Karpas-422 (cell line): ENCODE measurements around the gene NUDT17. TPM values are rescaled to one million over a fixed set of nuclear protein-coding genes. Genes with fewer than 3 reads are reported as not detected.

ENCODE experiments used
- DNase-seq: peaks from one replicate; pipeline ENCODE4 v3.0.0-alpha.2; 2015
- H2AFZ ChIP-seq: fragments of 200-600 bp; sonication (generic); 2 replicates; pipeline ENCODE4 v1.6.1; 2014; ENCODE audit warnings: antibody characterized with exemption, low read length, mixed read lengths
- H3K27ac ChIP-seq: fragments of 200-600 bp; sonication (generic); 2 replicates; pipeline ENCODE4 v1.5.1; 2014; ENCODE audit warnings: mild to moderate bottlenecking, low read length, moderate library complexity
- H3K27me3 ChIP-seq: fragments of 200-600 bp; sonication (generic); 2 replicates; pipeline ENCODE4 v1.6.1; 2014; ENCODE audit warnings: low read length, mixed read lengths
- H3K36me3 ChIP-seq: fragments of 200-600 bp; sonication (generic); 2 replicates; pipeline ENCODE4 v1.6.1; 2014; ENCODE audit warnings: low read length, mixed read lengths; ENCODE audit not compliant: insufficient read depth
- H3K4me1 ChIP-seq: fragments of 200-600 bp; sonication (generic); 2 replicates; pipeline ENCODE4 v1.6.1; 2014; ENCODE audit warnings: mild to moderate bottlenecking, low read length, mixed read lengths
- H3K4me2 ChIP-seq: fragments of 200-600 bp; sonication (generic); 2 replicates; pipeline ENCODE4 v1.6.1; 2014; ENCODE audit warnings: low read length, low read depth, mild to moderate bottlenecking; ENCODE audit not compliant: poor library complexity, severe bottlenecking
- H3K4me3 ChIP-seq: fragments of 200-600 bp; sonication (generic); 2 replicates; pipeline ENCODE4 v1.5.1; 2014; ENCODE audit warnings: mild to moderate bottlenecking, antibody characterized with exemption, low read length, mixed read lengths
- H3K79me2 ChIP-seq: fragments of 200-600 bp; sonication (generic); 2 replicates; pipeline ENCODE4 v1.6.1; 2014; ENCODE audit warnings: mild to moderate bottlenecking, low read length, mixed read lengths
- H3K9ac ChIP-seq: fragments of 200-600 bp; sonication (generic); 2 replicates; pipeline ENCODE4 v1.6.0; 2014; ENCODE audit warnings: low read length
- H3K9me2 ChIP-seq: fragments of 200-600 bp; sonication (generic), shearing (Covaris generic); replicated peaks from 2 replicates; pipeline ENCODE4 v1.6.0; 2014; ENCODE audit warnings: mild to moderate bottlenecking, low read length, moderate library complexity; ENCODE audit not compliant: insufficient read depth
- H3K9me3 ChIP-seq: fragments of 300-700, 200-600 bp; sonication (generic); 2 replicates; pipeline ENCODE4 v1.6.1; 2014; ENCODE audit warnings: low read length, mixed read lengths
- H4K20me1 ChIP-seq: fragments of 200-600 bp; sonication (generic); 2 replicates; pipeline ENCODE4 v1.6.1; 2014; ENCODE audit warnings: mild to moderate bottlenecking, antibody characterized with exemption, low read length, low read depth; ENCODE audit not compliant: insufficient read depth
- total RNA-seq: library from RNA; depleted of rRNA; stranded (reverse); fragments of >200 nt; shearing (Covaris generic); gene quantifications from 2 replicates; pipeline ENCODE4 v1.2.3, GENCODE V29; 2014; ENCODE audit warnings: low replicate concordance

Gene NUDT17
- total RNA-seq, 1 experiment from 2014 or later, result 2.9 TPM

DNA sequence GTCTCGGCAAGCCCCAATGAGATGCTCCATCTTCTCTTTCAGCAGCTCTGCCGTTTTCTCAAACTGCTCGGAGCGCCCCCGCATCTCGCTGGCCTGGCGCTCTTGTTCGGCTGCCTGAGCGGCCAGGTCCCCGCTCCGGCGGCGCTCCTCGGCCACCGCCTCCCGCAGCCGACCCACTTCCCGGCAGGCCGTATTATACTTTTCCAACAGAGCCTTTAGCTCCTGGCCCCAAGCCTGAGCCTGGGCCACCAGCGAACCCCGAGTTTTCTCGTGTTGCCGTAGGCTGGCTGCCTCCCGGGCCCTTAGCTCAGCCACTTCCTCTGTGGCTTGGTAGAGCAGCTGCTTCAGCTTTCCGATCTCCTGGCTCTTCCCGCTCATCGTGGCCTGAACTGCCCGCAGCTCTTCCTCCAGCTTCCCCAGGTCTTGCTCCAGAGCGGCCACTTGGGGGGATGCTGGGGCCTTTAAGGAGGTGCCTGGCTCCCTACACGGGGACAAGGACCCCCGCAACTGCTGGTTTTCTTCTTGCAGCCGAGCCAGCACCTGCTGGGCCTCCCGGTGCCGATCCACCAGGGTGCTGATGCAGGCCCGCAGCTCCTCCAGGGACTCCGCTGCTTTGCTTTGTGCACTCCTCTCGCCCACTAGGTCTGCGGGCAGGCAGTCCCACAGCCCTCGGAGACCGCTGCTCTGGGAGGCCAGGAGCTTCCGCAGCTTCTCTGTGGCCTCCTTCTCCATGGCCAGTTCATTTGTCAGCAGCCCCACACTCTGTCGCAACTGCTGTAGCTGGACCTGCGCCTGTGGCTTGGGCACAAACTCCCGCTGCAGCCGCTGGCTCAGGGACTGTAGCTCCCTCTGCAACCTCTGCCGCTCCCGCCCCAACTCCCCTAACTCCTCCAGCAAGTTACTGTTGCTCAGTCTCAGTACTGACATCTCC lies 26.8 kb downstream of the NUDT17 start:
- DNase-seq, result no peak
- Histone ChIP-seq H2AFZ (peak overlapping the region; percentile 94), H3K9me2 (no peaks in the 10 kb centered on the region), H3K27me3 (no peaks in the 10 kb centered on the region), H3K4me1 (peaks cover 7% of the 10 kb centered on the region), H3K4me2 (peak overlapping the region; percentile 76), H3K27ac (no peak overlapping the region), H3K4me3 (peak overlapping the region; percentile 59; the same call in 1 of the 2 replicates), H3K36me3 (no peaks in the 10 kb centered on the region), H4K20me1 (no peaks in the 10 kb centered on the region), H3K9me3 (no peaks in the 10 kb centered on the region), H3K9ac (peak overlapping the region; percentile 66), H3K79me2 (no peaks in the 10 kb centered on the region)

DNA sequence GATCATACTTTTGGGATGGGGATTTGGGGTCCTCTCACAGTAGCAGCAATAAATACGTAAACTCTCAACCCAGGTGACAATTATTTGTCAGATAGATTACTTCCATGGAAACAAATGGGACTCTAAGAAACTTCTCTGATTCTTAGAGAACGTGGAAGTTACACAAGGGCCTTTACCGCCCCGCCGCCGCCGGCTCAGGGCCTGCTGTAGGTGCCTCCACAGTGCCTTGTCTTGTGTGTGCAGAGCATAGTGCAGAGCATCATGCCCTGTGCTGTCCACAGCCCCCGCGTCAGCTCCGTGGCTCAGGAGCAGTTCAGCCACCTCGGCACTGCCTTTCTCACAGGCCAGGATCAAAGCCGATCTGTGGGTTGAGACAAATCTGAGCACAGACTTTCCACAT lies 29.2 kb downstream of the NUDT17 start:
- H3K4me3 ChIP-seq, result no peak overlapping the region
- peaks cover 7% of the 10 kb centered on the region for H3K4me1 ChIP-seq
- H2AFZ ChIP-seq, result no peak overlapping the region
- H3K27ac ChIP-seq, result no peak overlapping the region
- no peaks in the 10 kb centered on the region for H3K36me3 ChIP-seq
- no peak for DNase-seq
- H4K20me1 ChIP-seq, result no peaks in the 10 kb centered on the region
- H3K27me3 ChIP-seq, result no peaks in the 10 kb centered on the region
- no peak overlapping the region for H3K9ac ChIP-seq
- no peaks in the 10 kb centered on the region for H3K9me3 ChIP-seq
- no peaks in the 10 kb centered on the region for H3K79me2 ChIP-seq
- no peak overlapping the region for H3K4me2 ChIP-seq
- no peaks in the 10 kb centered on the region for H3K9me2 ChIP-seq

DNA sequence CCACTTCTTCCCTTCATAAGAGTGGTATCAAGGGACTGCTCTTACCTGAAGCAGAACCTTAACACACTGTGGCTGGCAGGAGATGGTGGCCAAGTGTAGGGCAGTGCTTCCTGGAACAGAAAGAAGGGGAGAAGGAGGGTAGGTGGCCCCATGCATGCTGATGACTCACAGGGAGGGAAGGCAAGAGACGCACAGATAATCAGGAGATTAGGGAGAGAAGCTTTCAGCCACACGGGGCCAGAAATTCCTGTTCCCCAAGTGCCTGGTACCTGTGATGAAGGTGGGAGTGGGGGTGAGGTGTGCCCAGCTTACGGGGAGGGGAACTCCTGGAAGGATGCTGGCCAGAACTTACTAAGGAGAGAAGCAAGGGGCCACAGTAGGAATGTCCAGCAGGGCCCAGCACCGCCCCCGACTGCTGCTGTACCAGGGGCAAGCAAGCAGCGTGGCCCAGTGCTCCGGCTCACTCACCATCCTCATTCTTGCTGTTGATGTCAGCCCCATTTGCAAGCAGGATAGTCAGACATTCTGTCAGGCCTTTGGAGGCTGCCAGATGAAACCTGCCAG lies 32.6 kb downstream of the NUDT17 start:
- DNase-seq, result no peak
- H2AFZ ChIP-seq, result no peak overlapping the region
- H3K27me3 ChIP-seq, result no peaks in the 10 kb centered on the region
- no peaks in the 10 kb centered on the region for H3K79me2 ChIP-seq
- no peaks in the 10 kb centered on the region for H4K20me1 ChIP-seq
- H3K9me2 ChIP-seq, result no peaks in the 10 kb centered on the region
- H3K9me3 ChIP-seq, result no peaks in the 10 kb centered on the region
- no peak overlapping the region for H3K9ac ChIP-seq
- H3K36me3 ChIP-seq, result no peaks in the 10 kb centered on the region
- H3K4me3 ChIP-seq, result no peak overlapping the region
- H3K27ac ChIP-seq, result no peak overlapping the region
- no peaks in the 10 kb centered on the region for H3K4me1 ChIP-seq
- H3K4me2 ChIP-seq, result no peak overlapping the region

DNA sequence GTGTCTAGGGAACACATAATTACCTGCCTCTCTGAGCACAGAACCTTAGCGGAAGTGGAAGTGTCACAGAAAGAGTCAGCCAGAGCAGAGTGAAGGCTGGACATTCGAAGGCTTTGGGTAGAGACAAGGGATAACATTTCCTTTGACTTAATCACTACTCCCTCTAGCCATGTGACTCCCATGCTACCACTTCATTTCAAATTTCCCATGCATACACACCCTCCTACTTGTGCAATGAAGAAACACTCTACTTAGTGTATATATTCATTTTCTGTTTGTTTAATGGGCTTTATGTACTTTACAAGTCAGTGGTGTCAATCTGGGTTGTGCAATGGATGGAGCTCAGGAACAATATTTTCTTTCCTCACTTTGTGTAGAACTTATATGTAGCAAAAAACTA lies 33.3 kb downstream of the NUDT17 start:
- Histone ChIP-seq H3K27me3 (no peaks in the 10 kb centered on the region), H3K4me1 (no peaks in the 10 kb centered on the region), H3K9me2 (no peaks in the 10 kb centered on the region), H2AFZ (no peak overlapping the region), H3K9ac (no peak overlapping the region), H3K4me2 (no peak overlapping the region), H3K4me3 (no peak overlapping the region), H3K79me2 (no peaks in the 10 kb centered on the region), H3K36me3 (no peaks in the 10 kb centered on the region), H3K9me3 (no peaks in the 10 kb centered on the region), H4K20me1 (no peaks in the 10 kb centered on the region), H3K27ac (no peak overlapping the region)
- no peak for DNase-seq

DNA sequence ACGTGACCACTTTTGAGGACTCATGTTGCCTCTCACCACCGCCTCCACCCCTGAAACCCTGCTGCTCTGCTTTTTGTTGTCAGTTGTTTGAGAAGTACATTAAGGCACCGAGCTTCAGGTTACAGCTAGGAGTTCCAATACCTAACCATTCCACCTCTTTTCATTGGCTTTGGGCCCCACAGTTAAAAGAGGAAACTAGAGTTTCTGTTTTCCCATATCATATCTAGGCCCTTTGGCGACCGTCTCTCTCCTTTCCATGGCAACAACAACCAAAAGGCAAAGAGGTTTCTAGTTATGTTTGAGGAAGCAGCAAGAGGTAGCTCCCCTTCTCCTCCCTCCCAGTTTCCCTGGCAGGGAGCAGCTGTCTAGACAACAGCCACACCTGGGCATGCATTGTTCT lies 34.3 kb downstream of the NUDT17 start:
- H3K4me1 ChIP-seq, result no peaks in the 10 kb centered on the region
- no peaks in the 10 kb centered on the region for H3K36me3 ChIP-seq
- no peaks in the 10 kb centered on the region for H3K9me3 ChIP-seq
- H2AFZ ChIP-seq, result no peak overlapping the region
- H3K79me2 ChIP-seq, result no peaks in the 10 kb centered on the region
- H3K9ac ChIP-seq, result no peak overlapping the region
- H3K4me2 ChIP-seq, result no peak overlapping the region
- no peaks in the 10 kb centered on the region for H3K9me2 ChIP-seq
- H3K27me3 ChIP-seq, result no peaks in the 10 kb centered on the region
- H3K27ac ChIP-seq, result no peak overlapping the region
- no peaks in the 10 kb centered on the region for H4K20me1 ChIP-seq
- no peak overlapping the region for H3K4me3 ChIP-seq
- no peak for DNase-seq

DNA sequence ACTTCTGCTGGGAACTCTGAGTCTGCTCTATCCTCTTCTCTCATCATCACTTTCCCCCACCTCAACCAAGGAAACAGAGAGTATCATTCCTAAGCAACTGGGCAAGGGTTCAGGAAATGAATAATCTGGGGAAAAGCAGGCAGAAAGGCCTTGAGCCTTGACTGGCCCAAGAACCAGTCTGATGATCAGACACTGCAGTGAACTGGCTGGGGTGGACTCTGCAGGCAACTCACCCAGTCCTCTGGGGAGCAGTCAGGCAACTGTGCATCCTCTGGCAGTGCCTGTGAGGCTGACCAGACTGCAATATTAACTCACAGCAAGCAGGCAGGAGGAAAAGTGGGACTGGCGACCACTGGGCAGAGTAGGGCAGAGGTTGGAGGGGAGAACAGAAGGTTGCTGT lies 39.2 kb downstream of the NUDT17 start:
- no peak overlapping the region for H3K4me2 ChIP-seq
- no peak overlapping the region for H2AFZ ChIP-seq
- H3K27ac ChIP-seq, result no peak overlapping the region
- no peak for DNase-seq
- H4K20me1 ChIP-seq, result no peaks in the 10 kb centered on the region
- H3K9me3 ChIP-seq, result no peaks in the 10 kb centered on the region
- no peak overlapping the region for H3K4me3 ChIP-seq
- no peaks in the 10 kb centered on the region for H3K9me2 ChIP-seq
- H3K4me1 ChIP-seq, result peaks cover 16% of the 10 kb centered on the region
- H3K27me3 ChIP-seq, result no peaks in the 10 kb centered on the region
- no peak overlapping the region for H3K9ac ChIP-seq
- H3K79me2 ChIP-seq, result no peaks in the 10 kb centered on the region
- no peaks in the 10 kb centered on the region for H3K36me3 ChIP-seq

DNA sequence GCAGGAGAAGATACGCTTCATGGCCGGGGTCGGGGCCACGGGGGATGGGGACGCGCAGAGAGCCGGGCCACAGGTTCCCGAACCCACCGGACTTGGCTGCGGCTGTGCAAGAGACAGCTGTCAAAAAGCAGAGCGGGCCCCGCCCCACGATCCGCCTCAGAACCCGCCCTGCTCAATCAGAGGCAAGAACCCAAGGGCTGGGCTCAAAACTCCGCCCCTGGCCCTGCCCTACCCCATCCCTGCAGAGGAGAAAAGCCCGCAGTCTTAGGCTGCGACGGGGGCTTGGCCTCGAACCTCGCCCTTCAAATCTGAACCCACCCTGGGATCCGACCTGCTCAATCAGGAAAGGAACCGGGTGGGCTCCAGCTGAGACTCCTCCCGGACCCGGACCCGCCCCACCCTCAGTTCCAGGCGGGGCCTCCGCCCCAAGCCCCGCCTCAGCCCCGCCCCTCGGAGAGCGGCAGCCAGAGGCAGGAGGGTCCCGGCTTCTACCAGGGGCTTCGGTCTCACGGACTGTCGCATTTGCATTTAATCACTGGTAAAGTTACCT lies 40.4 kb downstream of the NUDT17 start, which contains the start of gene ANKRD35:
Gene ANKRD35, minus strand, starts transcription at position 129 of the 550 bp plus-strand sequence. Its CDS starts 108 bp downstream, at position 21.
- Histone ChIP-seq H3K4me3 (peak within 1 kb of the TSS; percentile 76), H3K9me2 (no peaks in the 10 kb centered on the region), H3K4me1 (peaks cover 16% of the 10 kb centered on the region), H3K27ac (no peak within 1 kb of the TSS), H3K79me2 (no peaks in the 10 kb centered on the region), H4K20me1 (no peaks in the 10 kb centered on the region), H3K4me2 (peak within 1 kb of the TSS; percentile 68), H3K9me3 (no peaks in the 10 kb centered on the region), H3K36me3 (no peaks in the 10 kb centered on the region), H2AFZ (peak within 1 kb of the TSS; percentile 92), H3K27me3 (no peaks in the 10 kb centered on the region), H3K9ac (peak within 1 kb of the TSS; percentile 39; the same call in 1 of the 2 replicates)
- DNase-seq, result peak; percentile 93

DNA sequence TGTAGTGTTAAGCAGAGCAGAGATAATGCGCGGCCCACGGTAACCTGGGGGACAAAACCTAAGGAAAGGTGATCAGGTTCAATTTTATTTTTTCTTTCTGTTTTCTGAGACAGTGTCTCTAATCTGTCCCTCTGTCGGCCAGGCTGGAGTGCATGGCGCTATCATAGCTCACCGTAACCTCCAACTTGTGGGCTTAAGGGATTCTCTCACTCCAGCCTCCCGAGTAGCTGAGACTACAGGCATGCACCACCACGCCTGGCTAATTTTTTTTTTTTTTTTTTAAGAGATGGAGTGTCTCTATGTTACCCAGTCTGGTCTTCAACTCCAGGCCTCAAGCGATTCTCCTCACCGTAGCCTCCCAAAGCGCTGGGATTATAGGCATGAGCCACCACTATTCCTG lies 41.0 kb downstream of the NUDT17 start:
- Histone ChIP-seq H3K27me3 (no peaks in the 10 kb centered on the region), H2AFZ (0 out of 2 replicates have a peak overlapping the region, but pooled peaks have one; percentile 92), H4K20me1 (no peaks in the 10 kb centered on the region), H3K36me3 (no peaks in the 10 kb centered on the region), H3K27ac (no peak overlapping the region), H3K9me3 (no peaks in the 10 kb centered on the region), H3K9me2 (no peaks in the 10 kb centered on the region), H3K9ac (no peak overlapping the region), H3K4me2 (peak overlapping the region; percentile 68), H3K79me2 (no peaks in the 10 kb centered on the region), H3K4me1 (peaks cover 16% of the 10 kb centered on the region), H3K4me3 (peak overlapping the region; percentile 76; the same call in 1 of the 2 replicates)
- DNase-seq, result no peak
